ENCODE results near the gene C16orf96. TPM values are rescaled to one million over a fixed set of nuclear protein-coding genes. Genes with fewer than 3 reads are reported as not detected.
A peak's percentile ranks its signal among the peaks of the same experiment; 100 is the strongest.
"Not testable (repeated sequence)": the region's sequence is repeated elsewhere in the genome, so short reads cannot be mapped to it uniquely, and the experiment has no call there.

The C16orf96 gene
- polyA plus RNA-seq, 1 donor: 0.18 TPM

DNA sequence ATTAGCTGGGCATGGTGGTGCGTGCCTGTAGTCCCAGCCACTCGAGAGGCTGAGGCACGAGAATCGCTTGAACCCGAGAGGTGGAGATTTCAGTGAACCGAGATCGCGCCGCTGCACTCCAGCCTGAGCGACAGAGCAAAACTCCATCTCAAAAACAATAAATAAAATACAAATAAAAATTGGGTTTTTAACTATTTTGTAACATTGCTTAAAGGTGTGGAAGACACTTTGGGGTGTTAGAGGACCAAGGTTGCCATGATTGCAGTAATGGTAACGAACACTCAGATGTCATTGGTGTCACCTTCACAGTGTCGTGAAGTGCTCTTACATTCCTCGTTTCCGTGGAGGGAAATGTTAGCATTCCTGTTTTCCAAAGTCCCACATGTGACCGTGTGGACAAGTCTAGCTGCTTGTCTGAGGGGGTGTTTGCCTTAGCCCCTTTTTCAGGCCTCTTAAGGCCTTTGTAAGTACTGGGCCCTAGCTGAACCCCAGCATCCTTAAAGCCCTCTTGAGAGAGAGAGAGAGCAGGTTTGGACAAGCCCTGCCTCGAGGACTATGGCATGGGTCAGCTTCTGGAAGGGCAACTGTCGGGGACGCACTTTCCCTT, 8.6 kb downstream of the C16orf96 start:
- 80% methylated on average over 1 of the region's 18 CpGs for WGBS (ENCODE audit: insufficient coverage, low lambda C conversion rate)
- peaks cover under 1% of the 10 kb centered on the region for H3K4me1 ChIP-seq (ENCODE audit: control insufficient read depth, insufficient read depth, low read length)
- no peaks in the 10 kb centered on the region for H3K9me3 ChIP-seq (ENCODE audit: control insufficient read depth, low read depth, low read length)
- DNase-seq: no peak
- no peaks in the 10 kb centered on the region for H3K36me3 ChIP-seq (ENCODE audit: control insufficient read depth, insufficient read depth, low read length)
- no peak overlapping the region for H3K4me3 ChIP-seq (ENCODE audit: low read length)
- H3K27ac ChIP-seq (ENCODE audit: low read length): no peak overlapping the region
- no peaks in the 10 kb centered on the region for H3K27me3 ChIP-seq (ENCODE audit: control insufficient read depth, insufficient read depth, low read length)

DNA sequence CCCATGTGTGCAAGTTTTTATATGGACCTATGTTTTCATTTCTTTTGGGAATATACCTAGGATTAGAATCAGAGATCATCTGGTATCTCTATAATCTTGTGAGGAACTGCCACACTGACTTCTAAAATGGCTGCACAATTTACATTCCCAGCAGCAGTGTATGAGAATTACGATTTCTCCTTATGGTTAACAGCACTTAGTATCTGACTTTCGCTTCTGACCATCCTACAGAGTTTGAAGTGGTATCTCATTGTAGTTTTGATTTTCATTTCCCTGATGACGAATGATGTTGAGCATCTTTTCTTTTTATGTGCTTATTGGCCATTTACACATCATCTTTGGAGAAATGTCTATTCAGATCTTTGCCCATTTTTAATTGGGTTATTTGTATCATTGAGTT, 10.0 kb downstream of the C16orf96 start:
- peaks cover 4% of the 10 kb centered on the region for H3K4me1 ChIP-seq (ENCODE audit: control insufficient read depth, insufficient read depth, low read length)
- no peak for DNase-seq
- WGBS (ENCODE audit: insufficient coverage, low lambda C conversion rate): 94% methylated on average over 2 of the region's 3 CpGs
- no peaks in the 10 kb centered on the region for H3K9me3 ChIP-seq (ENCODE audit: control insufficient read depth, low read depth, low read length)
- H3K27me3 ChIP-seq (ENCODE audit: control insufficient read depth, insufficient read depth, low read length): no peaks in the 10 kb centered on the region
- no peaks in the 10 kb centered on the region for H3K36me3 ChIP-seq (ENCODE audit: control insufficient read depth, insufficient read depth, low read length)
- H3K4me3 ChIP-seq (ENCODE audit: low read length): no peak overlapping the region
- no peak overlapping the region for H3K27ac ChIP-seq (ENCODE audit: low read length)

DNA sequence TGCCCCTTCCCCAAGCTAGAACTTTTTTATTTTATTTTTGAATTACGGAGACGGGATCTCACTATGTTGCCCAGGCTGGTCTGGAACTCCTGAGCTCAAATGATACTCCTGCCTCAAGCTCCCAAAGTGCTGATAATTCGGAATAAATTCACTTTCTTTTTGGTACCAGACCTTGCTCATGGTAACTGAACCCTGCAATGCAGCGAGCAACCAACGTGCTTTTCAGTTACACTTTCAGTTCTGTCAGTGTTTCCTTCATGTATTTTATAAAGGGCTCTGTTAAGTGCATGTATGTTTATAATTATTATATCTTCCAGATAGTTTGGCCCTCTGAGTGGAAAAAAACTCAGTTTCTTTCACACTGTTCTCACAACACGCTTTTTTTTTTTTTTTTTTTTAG, 13.9 kb downstream of the C16orf96 start:
- no peaks in the 10 kb centered on the region for H3K36me3 ChIP-seq (ENCODE audit: control insufficient read depth, insufficient read depth, low read length)
- H3K27ac ChIP-seq (ENCODE audit: low read length): peak overlapping the region; percentile 35
- H3K27me3 ChIP-seq (ENCODE audit: control insufficient read depth, insufficient read depth, low read length): no peaks in the 10 kb centered on the region
- H3K4me1 ChIP-seq (ENCODE audit: control insufficient read depth, insufficient read depth, low read length): peaks cover 4% of the 10 kb centered on the region
- no peaks in the 10 kb centered on the region for H3K9me3 ChIP-seq (ENCODE audit: control insufficient read depth, low read depth, low read length)
- no peak overlapping the region for H3K4me3 ChIP-seq (ENCODE audit: low read length)
- 95% methylated on average over 3 of the region's 6 CpGs for WGBS (ENCODE audit: insufficient coverage, low lambda C conversion rate)
- DNase-seq: no peak

DNA sequence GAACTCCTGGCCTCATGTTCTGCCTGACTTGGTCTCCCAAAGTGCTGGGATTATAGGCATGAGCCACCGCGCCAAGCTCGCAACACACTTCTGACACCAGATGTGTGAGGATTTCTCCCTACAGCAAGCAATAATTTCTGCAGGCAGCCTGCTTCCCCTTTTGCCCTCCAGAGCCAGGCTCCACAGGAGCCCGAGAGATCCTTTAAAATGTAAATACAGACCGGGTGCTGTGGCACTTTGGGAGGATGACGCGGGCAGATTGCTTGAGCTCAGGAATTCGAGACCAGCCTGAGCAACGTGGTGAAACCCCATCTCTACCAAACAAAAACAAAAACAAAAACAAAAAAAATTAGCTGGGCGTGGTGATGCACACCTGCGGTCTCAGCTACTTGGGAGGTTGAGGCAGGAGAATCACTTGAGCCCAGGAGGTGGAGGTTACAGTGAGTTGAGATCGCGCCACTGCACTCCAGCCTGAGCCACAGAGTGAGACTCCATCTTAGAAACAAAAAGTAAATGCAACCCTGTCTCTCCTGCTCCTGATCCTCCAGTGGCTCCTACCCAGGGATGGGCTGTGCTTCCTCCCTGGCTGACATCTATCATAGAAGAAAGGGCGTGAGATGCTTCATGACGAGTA, 14.7 kb downstream of the C16orf96 start:
- Histone ChIP-seq H3K27ac (ENCODE audit: low read length) (no peak overlapping the region), H3K4me1 (ENCODE audit: control insufficient read depth, insufficient read depth, low read length) (peaks cover 4% of the 10 kb centered on the region), H3K27me3 (ENCODE audit: control insufficient read depth, insufficient read depth, low read length) (no peaks in the 10 kb centered on the region), H3K4me3 (ENCODE audit: low read length) (no peak overlapping the region), H3K9me3 (ENCODE audit: control insufficient read depth, low read depth, low read length) (no peaks in the 10 kb centered on the region), H3K36me3 (ENCODE audit: control insufficient read depth, insufficient read depth, low read length) (no peaks in the 10 kb centered on the region)
- 92% methylated on average over 2 of the region's 15 CpGs for WGBS (ENCODE audit: insufficient coverage, low lambda C conversion rate)
- DNase-seq: no peak

DNA sequence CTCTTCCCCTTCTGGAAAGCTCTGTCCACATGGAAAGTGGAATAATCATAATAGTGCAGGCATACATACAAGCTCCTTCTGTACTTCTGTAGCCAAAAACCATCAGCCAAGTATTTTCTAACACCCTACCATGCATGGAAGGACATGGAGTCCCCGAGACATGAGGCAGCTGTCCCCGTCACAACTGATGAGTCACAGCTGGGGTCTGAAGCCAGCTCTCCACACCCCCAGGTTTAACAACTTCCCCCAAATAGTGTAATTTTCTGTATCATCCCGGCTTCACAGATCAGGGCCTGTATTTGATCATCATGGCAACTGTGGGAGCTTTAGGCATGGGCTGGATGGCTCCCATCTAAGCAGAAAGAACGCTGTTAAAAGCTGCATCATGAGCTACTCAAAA, 16.6 kb downstream of the C16orf96 start:
- Histone ChIP-seq H3K4me3 (ENCODE audit: low read length) (no peak overlapping the region), H3K36me3 (ENCODE audit: control insufficient read depth, insufficient read depth, low read length) (no peaks in the 10 kb centered on the region), H3K9me3 (ENCODE audit: control insufficient read depth, low read depth, low read length) (no peaks in the 10 kb centered on the region), H3K4me1 (ENCODE audit: control insufficient read depth, insufficient read depth, low read length) (peaks cover 4% of the 10 kb centered on the region), H3K27me3 (ENCODE audit: control insufficient read depth, insufficient read depth, low read length) (no peaks in the 10 kb centered on the region), H3K27ac (ENCODE audit: low read length) (no peak overlapping the region)
- 100% methylated on average over 1 of the region's 4 CpGs for WGBS (ENCODE audit: insufficient coverage, low lambda C conversion rate)
- no peak for DNase-seq

DNA sequence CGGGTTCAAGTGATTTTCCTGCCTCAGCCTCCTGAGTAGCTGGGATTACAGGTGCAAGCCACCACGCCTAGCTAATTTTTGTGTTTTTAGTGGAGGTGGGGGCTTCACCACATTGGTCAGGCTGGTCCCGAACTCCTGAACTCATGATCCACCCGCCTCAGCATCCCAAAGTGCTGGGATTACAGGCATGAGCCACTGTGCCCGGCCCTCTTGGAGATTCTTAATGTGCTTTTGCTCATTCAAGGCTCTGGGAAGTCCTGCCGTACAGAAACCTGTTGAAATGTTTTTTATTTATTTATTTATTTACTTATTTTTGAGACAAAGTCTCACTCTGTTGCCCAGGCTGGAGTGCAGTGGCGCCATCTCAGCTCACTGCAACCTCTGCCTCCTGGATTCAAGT, 17.8 kb downstream of the C16orf96 start:
- DNase-seq; H3K27me3 ChIP-seq (ENCODE audit: control insufficient read depth, insufficient read depth, low read length); H3K36me3 ChIP-seq (ENCODE audit: control insufficient read depth, insufficient read depth, low read length); H3K4me3 ChIP-seq (ENCODE audit: low read length); H3K4me1 ChIP-seq (ENCODE audit: control insufficient read depth, insufficient read depth, low read length); H3K9me3 ChIP-seq (ENCODE audit: control insufficient read depth, low read depth, low read length); H3K27ac ChIP-seq (ENCODE audit: low read length): not testable (repeated sequence)
- WGBS (ENCODE audit: insufficient coverage, low lambda C conversion rate): no CpG with 5 or more reads among the region's 7 CpGs

DNA sequence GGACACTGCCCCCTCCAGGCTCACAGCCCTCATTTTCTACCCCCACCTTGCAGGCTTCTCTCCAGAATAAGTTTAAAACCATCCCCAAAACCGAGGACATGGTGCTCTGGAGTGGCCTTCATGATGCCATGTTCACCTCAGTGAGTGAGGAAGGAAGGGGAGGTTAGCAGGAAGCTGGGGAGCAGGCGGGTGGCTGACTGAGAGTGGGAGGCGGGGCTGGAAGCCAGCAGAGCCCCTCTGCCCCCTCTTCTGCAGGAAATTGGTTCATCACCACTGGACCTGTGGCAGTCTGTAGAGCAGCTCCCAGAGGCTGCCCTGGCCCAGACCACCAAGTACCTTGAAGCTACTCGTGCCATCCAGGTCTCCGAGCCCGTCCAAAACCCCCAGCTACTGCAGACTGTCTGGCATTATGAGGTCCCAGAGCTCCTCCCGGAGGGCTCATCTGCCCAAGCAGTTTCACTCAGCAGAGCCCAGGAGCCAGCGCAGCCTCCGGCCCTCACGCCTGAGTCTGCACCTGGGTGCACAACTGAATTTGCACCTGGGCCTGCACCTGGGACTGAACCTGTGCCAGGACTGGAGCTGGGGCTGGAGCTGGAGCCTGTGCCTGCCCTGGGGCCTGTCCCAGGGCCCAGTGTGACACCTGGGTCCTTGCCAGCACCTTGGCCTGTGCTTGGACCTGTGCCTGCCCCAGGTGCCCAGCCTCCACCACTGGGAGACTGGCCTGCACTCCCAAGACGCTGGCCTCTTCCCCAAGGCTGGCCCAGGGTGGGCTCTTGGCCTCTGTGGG, 19.0 kb downstream of the C16orf96 start:
- Histone ChIP-seq H3K9me3 (ENCODE audit: control insufficient read depth, low read depth, low read length) (no peaks in the 10 kb centered on the region), H3K27ac (ENCODE audit: low read length) (no peak overlapping the region), H3K36me3 (ENCODE audit: control insufficient read depth, insufficient read depth, low read length) (no peaks in the 10 kb centered on the region), H3K27me3 (ENCODE audit: control insufficient read depth, insufficient read depth, low read length) (no peaks in the 10 kb centered on the region), H3K4me1 (ENCODE audit: control insufficient read depth, insufficient read depth, low read length) (no peaks in the 10 kb centered on the region), H3K4me3 (ENCODE audit: low read length) (no peak overlapping the region)
- WGBS (ENCODE audit: insufficient coverage, low lambda C conversion rate): no CpG with 5 or more reads among the region's 11 CpGs
- DNase-seq: no peak

DNA sequence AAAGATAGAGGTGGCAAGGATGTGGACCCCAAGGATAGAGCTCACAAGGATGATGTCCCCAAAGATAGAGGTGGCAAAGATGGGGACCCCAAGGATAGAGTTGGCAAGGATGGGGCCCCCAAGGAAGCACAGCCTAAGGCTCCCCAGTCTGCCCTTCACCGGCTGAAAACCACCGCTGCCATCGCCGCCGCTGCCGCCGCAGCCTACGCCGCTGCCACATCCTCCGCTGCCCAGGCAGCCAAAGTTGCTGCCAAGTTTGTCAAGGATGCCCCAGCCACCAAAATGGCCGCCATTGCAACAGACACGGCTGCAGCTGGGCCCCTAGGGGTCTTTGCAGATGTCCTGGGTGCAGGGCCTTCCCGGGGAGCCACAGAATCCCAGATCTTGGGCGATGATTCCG, 19.9 kb downstream of the C16orf96 start:
- no peak overlapping the region for H3K4me3 ChIP-seq (ENCODE audit: low read length)
- no CpG with 5 or more reads among the region's 15 CpGs for WGBS (ENCODE audit: insufficient coverage, low lambda C conversion rate)
- no peak for DNase-seq
- H3K36me3 ChIP-seq (ENCODE audit: control insufficient read depth, insufficient read depth, low read length): no peaks in the 10 kb centered on the region
- H3K27me3 ChIP-seq (ENCODE audit: control insufficient read depth, insufficient read depth, low read length): no peaks in the 10 kb centered on the region
- no peaks in the 10 kb centered on the region for H3K4me1 ChIP-seq (ENCODE audit: control insufficient read depth, insufficient read depth, low read length)
- no peaks in the 10 kb centered on the region for H3K9me3 ChIP-seq (ENCODE audit: control insufficient read depth, low read depth, low read length)
- no peak overlapping the region for H3K27ac ChIP-seq (ENCODE audit: low read length)

DNA sequence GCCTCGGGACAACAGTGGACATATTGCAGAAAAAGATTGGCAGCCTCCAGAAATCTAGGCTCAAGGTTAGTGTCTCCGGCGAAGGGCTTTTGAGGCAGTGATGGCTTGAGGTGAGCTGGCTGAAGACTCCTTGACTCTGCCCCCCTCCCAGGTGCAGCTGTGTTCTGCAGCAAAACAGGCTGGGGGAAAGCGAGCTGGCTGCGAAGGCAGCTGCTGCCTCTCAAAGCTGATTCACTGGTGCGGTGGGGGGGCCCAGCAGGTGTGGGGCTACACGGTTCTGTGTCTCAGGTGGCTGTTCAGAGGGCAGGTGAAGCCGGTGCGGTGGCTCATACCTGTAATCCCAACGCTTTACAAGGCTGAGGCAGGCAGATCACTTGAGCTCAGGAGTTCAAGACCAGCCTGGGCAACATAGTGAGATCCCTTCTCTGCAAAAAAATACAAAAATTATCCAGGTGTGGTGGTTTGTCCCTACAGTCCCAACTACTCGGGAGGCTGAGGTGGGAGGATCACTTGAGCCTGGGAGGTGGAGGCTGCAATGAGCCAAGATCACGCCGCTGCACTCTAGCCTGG, 22.9 kb downstream of the C16orf96 start:
- no peak for DNase-seq
- Histone ChIP-seq H3K27ac (ENCODE audit: low read length) (no peak overlapping the region), H3K4me1 (ENCODE audit: control insufficient read depth, insufficient read depth, low read length) (no peaks in the 10 kb centered on the region), H3K36me3 (ENCODE audit: control insufficient read depth, insufficient read depth, low read length) (no peaks in the 10 kb centered on the region), H3K9me3 (ENCODE audit: control insufficient read depth, low read depth, low read length) (no peaks in the 10 kb centered on the region), H3K27me3 (ENCODE audit: control insufficient read depth, insufficient read depth, low read length) (no peaks in the 10 kb centered on the region), H3K4me3 (ENCODE audit: low read length) (no peak overlapping the region)
- WGBS (ENCODE audit: insufficient coverage, low lambda C conversion rate): no CpG with 5 or more reads among the region's 13 CpGs

DNA sequence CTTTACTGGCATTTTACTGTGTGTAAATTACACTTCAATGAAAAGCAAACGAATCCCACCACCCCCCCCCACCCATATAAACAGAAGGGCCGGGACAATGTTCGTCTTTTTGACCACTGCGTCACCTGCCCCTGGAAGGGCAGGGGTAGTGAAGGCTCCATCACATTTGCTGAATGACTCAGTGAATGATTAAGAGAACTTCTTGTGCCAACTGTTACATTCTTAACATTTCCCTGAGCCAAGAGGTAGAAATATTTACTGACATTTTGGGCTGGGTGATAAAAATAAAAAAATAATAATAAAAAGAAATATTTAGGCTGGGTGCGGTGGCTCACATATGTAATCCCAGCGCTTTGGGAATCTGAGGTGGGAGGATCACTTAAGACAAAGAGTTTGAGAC, 24.1 kb downstream of the C16orf96 start:
- no peak overlapping the region for H3K4me3 ChIP-seq (ENCODE audit: low read length)
- H3K27ac ChIP-seq (ENCODE audit: low read length): no peak overlapping the region
- no peaks in the 10 kb centered on the region for H3K27me3 ChIP-seq (ENCODE audit: control insufficient read depth, insufficient read depth, low read length)
- H3K36me3 ChIP-seq (ENCODE audit: control insufficient read depth, insufficient read depth, low read length): no peaks in the 10 kb centered on the region
- no peak for DNase-seq
- WGBS (ENCODE audit: insufficient coverage, low lambda C conversion rate): 100% methylated on average over 2 of the region's 6 CpGs
- no peaks in the 10 kb centered on the region for H3K4me1 ChIP-seq (ENCODE audit: control insufficient read depth, insufficient read depth, low read length)
- no peaks in the 10 kb centered on the region for H3K9me3 ChIP-seq (ENCODE audit: control insufficient read depth, low read depth, low read length)
